ENCODE measurements around the gene SPNS2.

GRCh38 chr17:4508207-4508606 is 9.5 kb downstream of the SPNS2 start:
- TF ChIP-seq CTCF (IDR thresholded peaks at IDR 0.05) (no peak), EP300 (IDR thresholded peaks at IDR 0.05) (no peak)
